MM.1S (cell line): ENCODE data around the gene GALNT10.

Source experiments
- DNase-seq: peaks from one replicate; pipeline ENCODE4 v3.0.0-alpha.2; 2015
- H2AFZ ChIP-seq: fragments of 300-600 bp; sonication (generic); 2 replicates; pipeline ENCODE4 v1.6.0; 2016; ENCODE audit warnings: antibody characterized with exemption, low read length
- H3F3A ChIP-seq: fragments of 300-600 bp; sonication (generic); 2 replicates; pipeline ENCODE4 v1.6.1; 2016; ENCODE audit warnings: mild to moderate bottlenecking, antibody characterized with exemption, low read length, moderate library complexity, mixed read lengths; ENCODE audit not compliant: insufficient read depth
- H3K27ac ChIP-seq: fragments of 300-600 bp; sonication (generic); 2 replicates; pipeline ENCODE4 v1.5.1; 2016; ENCODE audit warnings: mild to moderate bottlenecking, low read length
- H3K27me3 ChIP-seq: fragments of 300-600 bp; sonication (generic); replicated peaks from 2 replicates; pipeline ENCODE4 v1.6.0; 2016; ENCODE audit warnings: low read length; ENCODE audit not compliant: insufficient read depth
- H3K36me3 ChIP-seq: fragments of 300-600 bp; sonication (generic); replicated peaks from 2 replicates; pipeline ENCODE4 v1.6.1; 2016; ENCODE audit warnings: mild to moderate bottlenecking, low read length, mixed read lengths; ENCODE audit not compliant: insufficient read depth
- H3K4me1 ChIP-seq: fragments of 300-600 bp; sonication (generic); 2 replicates; pipeline ENCODE4 v1.6.1; 2016; ENCODE audit warnings: low read length, mixed read lengths
- H3K4me2 ChIP-seq: fragments of 300-600 bp; sonication (generic); 2 replicates; pipeline ENCODE4 v1.6.0; 2016; ENCODE audit warnings: low read depth, low read length
- H3K4me3 ChIP-seq: fragments of 300-600 bp; sonication (generic); 2 replicates; pipeline ENCODE4 v1.5.1; 2016; ENCODE audit warnings: low read length, mixed read lengths
- H3K79me2 ChIP-seq: fragments of 300-600 bp; sonication (generic); 2 replicates; pipeline ENCODE4 v1.6.1; 2016; ENCODE audit warnings: mixed run types, low read length, mixed read lengths
- H3K9ac ChIP-seq: fragments of 300-600 bp; sonication (generic); 2 replicates; pipeline ENCODE4 v1.6.1; 2016; ENCODE audit warnings: low read length, mixed read lengths
- H3K9me2 ChIP-seq: fragments of 300-600 bp; sonication (generic); replicated peaks from 2 replicates; pipeline ENCODE4 v1.6.1; 2016; ENCODE audit warnings: mild to moderate bottlenecking, low read length, mixed read lengths; ENCODE audit not compliant: insufficient read depth
- H3K9me3 ChIP-seq: fragments of 300-600 bp; sonication (generic); replicated peaks from 2 replicates; pipeline ENCODE4 v1.6.1; 2016; ENCODE audit warnings: mild to moderate bottlenecking, low read length, mixed read lengths; ENCODE audit not compliant: insufficient read depth
- H4K20me1 ChIP-seq: fragments of 300-600 bp; sonication (generic); 2 replicates; pipeline ENCODE4 v1.6.1; 2016; ENCODE audit warnings: mild to moderate bottlenecking, low read length, moderate library complexity, mixed read lengths; ENCODE audit not compliant: insufficient read depth
- EZH2 ChIP-seq: fragments of 300-600 bp; sonication (generic); optimal IDR thresholded peaks from 2 replicates; pipeline ENCODE3; 2017; ENCODE audit warnings: low read depth, mild to moderate bottlenecking, antibody characterized with exemption, low read length, mixed read lengths
- EZH2phosphoT487 ChIP-seq: fragments of 300-600 bp; sonication (generic); IDR thresholded peaks from 2 replicates; pipeline ENCODE4 v1.6.1; 2018; ENCODE audit warnings: antibody characterized with exemption, low read length
- TF ChIP-seq, protein P1 (sequence below): fragments of 300-600 bp; sonication (generic); IDR thresholded peaks from 2 replicates; pipeline ENCODE4 v1.5.1; 2016; ENCODE audit warnings: antibody characterized with exemption, low read length, mixed read lengths

GALNT10 gene

DNA sequence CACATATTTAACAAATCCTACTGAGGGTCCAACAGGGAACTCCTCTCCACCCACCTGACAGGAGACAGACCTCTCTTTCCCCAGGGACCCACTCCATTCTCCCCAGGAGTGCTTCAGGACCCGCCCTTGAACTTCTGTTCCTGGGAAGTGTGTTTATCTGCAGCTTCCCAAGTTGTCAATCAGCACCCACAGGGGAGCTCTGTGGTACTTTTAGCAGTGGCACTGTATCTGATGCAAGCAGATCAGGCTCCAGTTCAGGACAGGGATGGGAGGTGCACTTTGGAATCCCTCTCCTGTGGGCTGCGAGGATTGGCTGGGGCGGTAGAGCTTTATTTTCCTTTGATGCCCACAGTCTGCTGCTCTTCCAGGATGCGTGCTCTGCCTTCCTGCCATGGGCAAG is 8.7 kb downstream of the GALNT10 start:
- DNase-seq, result no peak
- Histone ChIP-seq H3K27ac (no peak overlapping the region), H3K9me3 (no peaks in the 10 kb centered on the region), H3F3A (no peaks in the 10 kb centered on the region; the same call in 1 of the 2 replicates), H3K79me2 (peaks cover 77% of the 10 kb centered on the region), H3K9me2 (no peaks in the 10 kb centered on the region), H2AFZ (no peak overlapping the region), H4K20me1 (no peaks in the 10 kb centered on the region), H3K9ac (no peak overlapping the region), H3K27me3 (no peaks in the 10 kb centered on the region), H3K36me3 (no peaks in the 10 kb centered on the region), H3K4me1 (peaks cover 16% of the 10 kb centered on the region), H3K4me3 (no peak overlapping the region), H3K4me2 (no peak overlapping the region)
- TF ChIP-seq, protein P1, sequence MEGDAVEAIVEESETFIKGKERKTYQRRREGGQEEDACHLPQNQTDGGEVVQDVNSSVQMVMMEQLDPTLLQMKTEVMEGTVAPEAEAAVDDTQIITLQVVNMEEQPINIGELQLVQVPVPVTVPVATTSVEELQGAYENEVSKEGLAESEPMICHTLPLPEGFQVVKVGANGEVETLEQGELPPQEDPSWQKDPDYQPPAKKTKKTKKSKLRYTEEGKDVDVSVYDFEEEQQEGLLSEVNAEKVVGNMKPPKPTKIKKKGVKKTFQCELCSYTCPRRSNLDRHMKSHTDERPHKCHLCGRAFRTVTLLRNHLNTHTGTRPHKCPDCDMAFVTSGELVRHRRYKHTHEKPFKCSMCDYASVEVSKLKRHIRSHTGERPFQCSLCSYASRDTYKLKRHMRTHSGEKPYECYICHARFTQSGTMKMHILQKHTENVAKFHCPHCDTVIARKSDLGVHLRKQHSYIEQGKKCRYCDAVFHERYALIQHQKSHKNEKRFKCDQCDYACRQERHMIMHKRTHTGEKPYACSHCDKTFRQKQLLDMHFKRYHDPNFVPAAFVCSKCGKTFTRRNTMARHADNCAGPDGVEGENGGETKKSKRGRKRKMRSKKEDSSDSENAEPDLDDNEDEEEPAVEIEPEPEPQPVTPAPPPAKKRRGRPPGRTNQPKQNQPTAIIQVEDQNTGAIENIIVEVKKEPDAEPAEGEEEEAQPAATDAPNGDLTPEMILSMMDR, result no peak
- TF ChIP-seq EZH2phosphoT487, result no peak
- TF ChIP-seq EZH2, result no peak

DNA sequence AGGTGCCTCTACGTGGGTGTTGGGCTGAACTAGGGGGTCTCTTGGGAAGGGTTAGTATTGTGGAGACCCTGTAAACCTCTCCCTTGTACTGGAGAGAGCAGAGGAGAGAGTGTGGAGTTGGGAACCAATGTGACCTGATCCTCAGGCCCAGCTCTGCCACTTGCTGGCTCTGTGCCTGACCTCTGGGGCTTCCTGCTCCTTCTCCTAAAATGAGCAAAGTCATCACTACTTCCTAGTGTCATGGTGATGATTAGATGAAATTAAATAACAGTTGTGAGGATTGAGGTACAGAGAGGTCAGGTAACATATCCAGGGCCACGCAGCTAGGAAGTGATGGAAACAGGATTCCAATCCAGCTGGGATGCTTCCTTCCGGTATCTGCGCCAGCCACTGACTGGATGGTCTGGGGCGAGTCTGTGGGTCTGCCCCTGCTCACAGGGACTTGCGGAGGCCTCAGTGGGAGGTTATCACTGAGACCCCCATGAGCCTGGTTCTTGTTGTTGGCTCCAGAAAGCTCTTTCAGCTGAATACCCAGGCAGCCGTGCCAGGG is 9.2 kb downstream of the GALNT10 start:
- Histone ChIP-seq H3F3A (no peaks in the 10 kb centered on the region; the same call in 1 of the 2 replicates), H2AFZ (no peak overlapping the region), H3K4me2 (no peak overlapping the region), H3K4me3 (no peak overlapping the region), H3K79me2 (peaks cover 77% of the 10 kb centered on the region), H3K9me2 (no peaks in the 10 kb centered on the region), H3K4me1 (peaks cover 16% of the 10 kb centered on the region), H4K20me1 (no peaks in the 10 kb centered on the region), H3K27me3 (no peaks in the 10 kb centered on the region), H3K36me3 (no peaks in the 10 kb centered on the region), H3K9ac (no peak overlapping the region), H3K27ac (no peak overlapping the region), H3K9me3 (no peaks in the 10 kb centered on the region)
- TF ChIP-seq EZH2 (no peak), EZH2phosphoT487 (no peak)
- TF ChIP-seq, protein P1, result no peak
- no peak for DNase-seq

DNA sequence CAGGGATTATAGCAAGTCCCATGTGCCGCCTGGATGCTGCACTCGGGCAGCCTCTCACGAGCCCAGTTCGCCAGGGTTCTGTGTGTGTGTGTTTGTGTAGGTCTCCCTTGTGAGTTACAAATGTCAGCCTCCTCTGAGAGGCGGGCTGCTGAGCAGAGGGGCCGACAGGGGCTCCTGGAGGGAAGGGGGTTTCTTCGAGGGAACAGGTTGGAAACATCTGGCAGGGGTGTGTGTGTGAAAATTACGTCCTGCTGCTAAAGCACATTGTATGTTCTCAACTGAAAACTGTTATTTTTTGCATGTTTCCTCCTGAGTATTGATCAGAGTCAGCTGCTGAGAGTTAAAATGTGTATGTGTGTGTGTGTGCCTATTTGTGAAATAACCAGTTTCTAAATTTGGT is 9.7 kb downstream of the GALNT10 start:
- Histone ChIP-seq H3F3A (no peaks in the 10 kb centered on the region; the same call in 1 of the 2 replicates), H3K4me2 (no peak overlapping the region), H4K20me1 (no peaks in the 10 kb centered on the region), H3K9ac (no peak overlapping the region), H3K4me1 (peaks cover 16% of the 10 kb centered on the region), H3K4me3 (no peak overlapping the region), H2AFZ (no peak overlapping the region), H3K9me2 (no peaks in the 10 kb centered on the region), H3K36me3 (no peaks in the 10 kb centered on the region), H3K27me3 (no peaks in the 10 kb centered on the region), H3K27ac (no peak overlapping the region), H3K79me2 (peaks cover 77% of the 10 kb centered on the region), H3K9me3 (no peaks in the 10 kb centered on the region)
- DNase-seq, result no peak
- TF ChIP-seq EZH2 (no peak), EZH2phosphoT487 (no peak)
- TF ChIP-seq, protein P1, result no peak
